OCI-LY3 (cell line): ENCODE measurements around the gene FAM177A1.

Experiments used
- H2AFZ ChIP-seq: fragments of 200-600, 300-600 bp; shearing (Covaris generic); 2 replicates; pipeline ENCODE4 v1.6.0; 2014; ENCODE audit warnings: antibody characterized with exemption, low read depth, low read length
- H3K27ac ChIP-seq: fragments of 200-600, 300-600 bp; sonication (generic); 2 replicates; pipeline ENCODE4 v1.5.1; 2014; ENCODE audit warnings: mild to moderate bottlenecking, low read length, moderate library complexity, mixed read lengths
- H3K27me3 ChIP-seq: fragments of 200-600, 300-600 bp; sonication (generic); 2 replicates; pipeline ENCODE4 v1.6.1; 2014; ENCODE audit warnings: low read depth, low read length, mixed read lengths
- H3K36me3 ChIP-seq: fragments of 200-600, 300-600 bp; sonication (generic); replicated peaks from 2 replicates; pipeline ENCODE3; 2014; ENCODE audit warnings: low read depth, low read length, mixed read lengths
- H3K4me1 ChIP-seq: fragments of 300-600, 200-600 bp; sonication (generic); 2 replicates; pipeline ENCODE4 v1.6.1; 2014; ENCODE audit warnings: low read length, mixed read lengths
- H3K4me2 ChIP-seq: fragments of 200-600, 300-600 bp; sonication (generic); 2 replicates; pipeline ENCODE4 v1.6.1; 2014; ENCODE audit warnings: low read length, mixed read lengths
- H3K4me3 ChIP-seq: fragments of 300-600, 200-600 bp; sonication (generic); 2 replicates; pipeline ENCODE4 v1.5.1; 2014; ENCODE audit warnings: antibody characterized with exemption, mild to moderate bottlenecking, low read length, moderate library complexity
- H3K79me2 ChIP-seq: fragments of 300-600, 200-600 bp; shearing (Covaris generic); 2 replicates; pipeline ENCODE4 v1.6.1; 2014; ENCODE audit warnings: mild to moderate bottlenecking, low read length, mixed read lengths
- H3K9ac ChIP-seq: fragments of 300-600, 200-600 bp; shearing (Covaris generic); 2 replicates; pipeline ENCODE4 v1.6.0; 2014; ENCODE audit warnings: mild to moderate bottlenecking, low read length, moderate library complexity
- H3K9me3 ChIP-seq: fragments of 200-600, 300-600 bp; shearing (Covaris generic); 2 replicates; pipeline ENCODE4 v1.6.1; 2014; ENCODE audit warnings: low read length, mixed read lengths; ENCODE audit not compliant: insufficient read depth
- H4K20me1 ChIP-seq: fragments of 200-600, 300-600 bp; sonication (generic); 2 replicates; pipeline ENCODE4 v1.6.1; 2016; ENCODE audit warnings: low read length, mixed read lengths; ENCODE audit not compliant: insufficient read depth
- EZH2phosphoT487 ChIP-seq: fragments of 200-600 bp; shearing (Covaris generic); IDR thresholded peaks from 2 replicates; pipeline ENCODE4 v1.6.1; 2018; ENCODE audit warnings: antibody characterized with exemption, mixed run types, low read depth
- TF ChIP-seq, protein P1 (sequence below): fragments of 200-600, 300-600 bp; sonication (generic); IDR thresholded peaks from 2 replicates; pipeline ENCODE4 v1.5.1; 2014; ENCODE audit warnings: antibody characterized with exemption, low read length, low read depth

FAM177A1 gene

DNA sequence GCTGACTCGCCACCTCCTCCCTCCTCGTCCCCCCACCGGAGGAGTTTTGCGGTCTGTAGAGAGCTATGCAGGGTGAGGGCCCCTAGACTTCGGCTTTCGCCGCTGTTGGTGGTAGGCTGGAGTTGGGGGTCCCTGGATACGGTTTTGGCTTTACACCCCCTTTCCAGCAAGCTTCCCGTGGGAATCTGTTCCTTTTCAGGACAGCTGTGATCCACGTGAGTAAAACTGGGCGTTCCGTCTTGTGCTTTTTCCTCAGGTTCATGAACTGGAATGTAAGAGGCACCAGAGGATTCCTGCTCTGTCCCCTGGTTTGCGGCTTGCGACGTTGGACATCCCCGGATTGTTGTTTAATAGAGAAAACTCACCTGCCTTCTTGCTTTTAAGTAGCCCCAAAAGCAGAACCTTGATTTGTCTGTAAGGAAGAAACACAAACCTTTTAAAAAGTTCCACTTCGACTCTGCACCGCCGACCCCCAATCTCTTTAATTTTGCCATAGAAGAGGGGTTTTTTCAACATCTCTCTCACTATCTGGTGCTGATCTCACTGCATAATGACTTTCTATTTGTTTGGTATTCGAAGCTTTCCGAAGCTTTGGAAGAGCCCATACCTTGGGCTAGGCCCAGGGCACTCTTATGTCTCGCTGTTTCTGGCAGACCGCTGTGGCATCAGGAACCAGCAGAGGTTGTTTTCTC, 76.8 kb downstream of the FAM177A1 start:
- no peaks in the 10 kb centered on the region for H3K36me3 ChIP-seq
- H3K27me3 ChIP-seq = no peaks in the 10 kb centered on the region
- H3K9ac ChIP-seq = peak overlapping the region; percentile 99
- H3K4me2 ChIP-seq = peak overlapping the region; percentile 98
- H2AFZ ChIP-seq = peak overlapping the region; percentile 98
- H3K79me2 ChIP-seq = peaks cover 29% of the 10 kb centered on the region
- H3K4me3 ChIP-seq = peak overlapping the region; percentile 92
- H3K27ac ChIP-seq = peak overlapping the region; percentile 87
- H3K4me1 ChIP-seq = peaks cover 12% of the 10 kb centered on the region
- H3K9me3 ChIP-seq = no peaks in the 10 kb centered on the region
- no peak for TF ChIP-seq EZH2phosphoT487
- TF ChIP-seq, protein P1, sequence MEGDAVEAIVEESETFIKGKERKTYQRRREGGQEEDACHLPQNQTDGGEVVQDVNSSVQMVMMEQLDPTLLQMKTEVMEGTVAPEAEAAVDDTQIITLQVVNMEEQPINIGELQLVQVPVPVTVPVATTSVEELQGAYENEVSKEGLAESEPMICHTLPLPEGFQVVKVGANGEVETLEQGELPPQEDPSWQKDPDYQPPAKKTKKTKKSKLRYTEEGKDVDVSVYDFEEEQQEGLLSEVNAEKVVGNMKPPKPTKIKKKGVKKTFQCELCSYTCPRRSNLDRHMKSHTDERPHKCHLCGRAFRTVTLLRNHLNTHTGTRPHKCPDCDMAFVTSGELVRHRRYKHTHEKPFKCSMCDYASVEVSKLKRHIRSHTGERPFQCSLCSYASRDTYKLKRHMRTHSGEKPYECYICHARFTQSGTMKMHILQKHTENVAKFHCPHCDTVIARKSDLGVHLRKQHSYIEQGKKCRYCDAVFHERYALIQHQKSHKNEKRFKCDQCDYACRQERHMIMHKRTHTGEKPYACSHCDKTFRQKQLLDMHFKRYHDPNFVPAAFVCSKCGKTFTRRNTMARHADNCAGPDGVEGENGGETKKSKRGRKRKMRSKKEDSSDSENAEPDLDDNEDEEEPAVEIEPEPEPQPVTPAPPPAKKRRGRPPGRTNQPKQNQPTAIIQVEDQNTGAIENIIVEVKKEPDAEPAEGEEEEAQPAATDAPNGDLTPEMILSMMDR = no peak
- H4K20me1 ChIP-seq = no peaks in the 10 kb centered on the region

DNA sequence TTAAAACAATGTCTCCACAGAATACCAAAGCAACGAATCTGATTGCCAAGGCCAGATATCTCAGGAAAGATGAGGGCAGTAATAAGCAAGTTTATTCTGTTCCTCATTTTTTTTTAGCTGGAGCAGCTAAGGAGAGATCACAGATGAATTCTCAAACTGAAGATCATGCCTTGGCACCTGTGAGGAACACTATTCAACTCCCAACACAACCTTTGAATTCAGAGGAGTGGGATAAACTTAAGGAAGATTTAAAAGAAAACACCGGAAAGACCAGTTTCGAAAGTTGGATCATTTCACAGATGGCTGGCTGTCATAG, 77.3 kb downstream of the FAM177A1 start:
- H4K20me1 ChIP-seq = no peaks in the 10 kb centered on the region
- no peak for TF ChIP-seq EZH2phosphoT487
- TF ChIP-seq, protein P1 = no peak
- H3K9ac ChIP-seq = peak overlapping the region; percentile 99
- peaks cover 29% of the 10 kb centered on the region for H3K79me2 ChIP-seq
- H3K4me2 ChIP-seq = peak overlapping the region; percentile 98
- H3K27me3 ChIP-seq = no peaks in the 10 kb centered on the region
- H3K27ac ChIP-seq = peak overlapping the region; percentile 87
- H3K4me3 ChIP-seq = peak overlapping the region; percentile 92
- H2AFZ ChIP-seq = peak overlapping the region; percentile 98; the same call in 1 of the 2 replicates
- peaks cover 12% of the 10 kb centered on the region for H3K4me1 ChIP-seq
- H3K9me3 ChIP-seq = no peaks in the 10 kb centered on the region
- H3K36me3 ChIP-seq = no peaks in the 10 kb centered on the region

DNA sequence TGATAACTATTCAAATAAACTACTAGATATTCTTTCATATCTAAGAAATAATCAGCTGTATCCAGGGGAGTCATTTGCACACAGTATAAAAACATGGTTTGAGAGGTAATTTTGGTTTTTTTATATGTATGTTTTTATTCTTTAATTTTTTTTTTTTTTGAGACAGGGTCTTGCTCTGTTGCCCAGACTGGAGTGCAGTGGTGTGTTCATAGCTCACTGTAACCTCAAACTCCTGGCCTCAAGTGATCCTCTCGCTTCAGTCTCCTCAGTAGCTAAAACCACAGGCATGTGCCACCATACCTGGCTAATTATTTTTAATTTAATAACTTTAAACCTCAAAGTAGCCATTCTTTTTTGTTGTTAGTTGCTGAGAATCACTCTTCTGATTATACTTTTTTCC, 78.1 kb downstream of the FAM177A1 start:
- no peak overlapping the region for H3K27ac ChIP-seq
- no peak overlapping the region; the same call in 1 of the 2 replicates for H3K4me2 ChIP-seq
- no peak overlapping the region for H2AFZ ChIP-seq
- H3K36me3 ChIP-seq = no peaks in the 10 kb centered on the region
- TF ChIP-seq, protein P1 = no peak
- no peak for TF ChIP-seq EZH2phosphoT487
- H3K79me2 ChIP-seq = peaks cover 30% of the 10 kb centered on the region
- peaks cover 12% of the 10 kb centered on the region for H3K4me1 ChIP-seq
- H3K27me3 ChIP-seq = no peaks in the 10 kb centered on the region
- H3K9ac ChIP-seq = no peak overlapping the region
- no peak overlapping the region for H3K4me3 ChIP-seq
- no peaks in the 10 kb centered on the region for H4K20me1 ChIP-seq
- H3K9me3 ChIP-seq = no peaks in the 10 kb centered on the region
